Measurements from ENCODE around the gene PALM3. TPM values are rescaled to one million over a fixed set of nuclear protein-coding genes. Genes with fewer than 3 reads are reported as not detected.
A peak's percentile ranks its signal among the peaks of the same experiment; 100 is the strongest.

Gene PALM3
- total RNA-seq, 1 donor from 2014 or later: 0.65 TPM

GRCh38 chr19:14005349-14006084, 56.4 kb downstream of the PALM3 start:
- DNase-seq (ENCODE audit: low spot score): peak; percentile 85
- no peaks in the 10 kb centered on the region for H3K9me3 Mint-ChIP-seq
- intact Hi-C loops (cut with micrococcal nuclease): loop anchor here (1.0 to 10.0 kb wide), 10 partner anchors 19 to 851 kb away; partner anchors contain the start of genes BRME1, CC2D1A, DCAF15 and DNAJB1
- H3K27me3 Mint-ChIP-seq (ENCODE audit: insufficient read depth): peaks cover 2% of the 10 kb centered on the region
- H3K27ac Mint-ChIP-seq: peak overlapping the region; percentile 99
- H3K4me1 Mint-ChIP-seq (ENCODE audit: low read depth): peaks cover 43% of the 10 kb centered on the region
- peak overlapping the region; percentile 71 for H3K4me3 Mint-ChIP-seq
- no peaks in the 10 kb centered on the region for H3K36me3 Mint-ChIP-seq (ENCODE audit: low read depth)

GRCh38 chr19:14004619-14005348, 57.1 kb downstream of the PALM3 start:
- DNase-seq (ENCODE audit: low spot score): no peak
- Mint-ChIP-seq H3K36me3 (ENCODE audit: low read depth) (no peaks in the 10 kb centered on the region), H3K4me3 (peak overlapping the region; percentile 71), H3K27ac (peak overlapping the region; percentile 80), H3K9me3 (no peaks in the 10 kb centered on the region), H3K27me3 (ENCODE audit: insufficient read depth) (peaks cover 2% of the 10 kb centered on the region), H3K4me1 (ENCODE audit: low read depth) (peaks cover 43% of the 10 kb centered on the region)
- intact Hi-C loops (cut with micrococcal nuclease): loop anchor here (10.0 kb wide), 2 partner anchors 360 to 850 kb away; partner anchors contain the start of genes IER2 and STX10

Other genes starting within 250 kb of the PALM3 start
- gene NANOS3, start 184.9 kb downstream of the PALM3 start, total RNA-seq: 1.5 and 3.1 TPM in 2 replicates
- 16.6 and 20.5 TPM in 2 replicates for gene BRME1, start 156.0 kb downstream of the PALM3 start, total RNA-seq
- 43.9 and 45.6 TPM in 2 replicates for gene CC2D1A, start 155.9 kb downstream of the PALM3 start, total RNA-seq
- gene PODNL1, start 123.7 kb downstream of the PALM3 start, total RNA-seq: not detected in 2 replicates
- gene DCAF15, start 109.6 kb downstream of the PALM3 start, total RNA-seq: 57.8 and 61.5 TPM in 2 replicates
- gene RFX1, start 55.8 kb downstream of the PALM3 start, total RNA-seq: 16.0 and 17.0 TPM in 2 replicates
- gene RLN3, start 33.9 kb downstream of the PALM3 start, total RNA-seq: not detected in 2 replicates
- gene IL27RA, start 30.3 kb downstream of the PALM3 start, total RNA-seq: 82.5 and 84.9 TPM in 2 replicates
- 2.3 TPM in 2 replicates for gene MISP3, start 10.7 kb upstream of the PALM3 start, total RNA-seq
- gene C19orf67, start 23.7 kb upstream of the PALM3 start, total RNA-seq: 0.67 and 1.1 TPM in 2 replicates
- gene SAMD1, start 28.7 kb upstream of the PALM3 start, total RNA-seq: 130 TPM in 2 replicates
- gene PRKACA, start 55.7 kb upstream of the PALM3 start, total RNA-seq: 58.6 and 63.7 TPM in 2 replicates
- 76.3 and 77.4 TPM in 2 replicates for gene ASF1B, start 74.5 kb upstream of the PALM3 start, total RNA-seq
- 11.6 and 12.4 TPM in 2 replicates for gene ADGRL1, start 144.1 kb upstream of the PALM3 start, total RNA-seq